OCI-LY1 (cell line): Measurements from ENCODE around the gene CD109.
"Not testable (repeated sequence)": the region's sequence is repeated elsewhere in the genome, so short reads cannot be mapped to it uniquely, and the experiment has no call there.

ENCODE experiments used
- CTCF ChIP-seq: fragments of 200-600 bp; sonication (generic), shearing (Covaris generic); IDR thresholded peaks from 2 replicates; pipeline ENCODE4 v1.5.1; 2017; ENCODE audit warnings: mild to moderate bottlenecking, antibody characterized with exemption, low read length, moderate library complexity, mixed read lengths
- EZH2 ChIP-seq: fragments of 200-600 bp; sonication (generic), shearing (Covaris generic); IDR thresholded peaks from 2 replicates; pipeline ENCODE4 v1.8.0; 2017; ENCODE audit warnings: borderline replicate concordance, mixed run types, mild to moderate bottlenecking, antibody characterized with exemption, low read length, moderate library complexity, mixed read lengths

DNA sequence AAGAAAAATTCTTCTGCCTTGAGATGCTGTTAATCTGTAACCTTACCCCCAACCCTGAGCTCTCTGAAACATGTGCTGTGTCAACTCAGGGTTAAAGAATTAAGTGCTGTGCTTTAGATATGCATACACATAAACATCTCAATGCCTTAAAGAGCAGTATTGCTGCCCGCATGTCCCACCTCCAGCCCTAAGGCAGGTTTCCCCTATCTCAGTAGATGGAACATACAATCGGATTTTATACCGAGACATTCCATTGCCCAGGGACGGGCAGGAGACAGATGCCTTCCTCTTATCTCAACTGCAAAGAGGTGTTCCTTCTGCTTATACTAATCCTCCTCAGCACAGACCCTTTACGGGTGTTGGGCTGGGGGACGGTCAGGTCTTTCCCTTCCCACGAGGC, 109.2 kb downstream of the CD109 start:
- TF ChIP-seq EZH2, CTCF: not testable (repeated sequence)
